Spleen (tissue), 7 donors: ENCODE measurements around the gene OPN5.

Experiments used
- POLR2AphosphoS5 ChIP-seq, 3 donors: sonication (generic); formaldehyde crosslinking; IDR thresholded peaks; one replicate each; pipeline ENCODE4 v1.5.1; 2017; ENCODE audit warnings: antibody characterized with exemption in 3 of 3
- TF ChIP-seq, protein P1 (sequence below), 11 experiments: fragments of 200-600 bp in 7 of 11; fragments of 450-650 bp in 4 of 11; sonication (generic) in 4 of 11; IDR thresholded peaks in 8 of 11; conservative IDR thresholded peaks in 3 of 11; 1 replicate in 7 of 11; 2 replicates in 4 of 11; pipeline versions ENCODE4 v1.4.0 to v1.8.0; 2016 to 2021; ENCODE audit warnings: antibody characterized with exemption in 11 of 11, inconsistent platforms in 4 of 11, mild to moderate bottlenecking in 1 of 11
- donor health status: DM: no; HTN: no; CAD: no; lungs with moderate emphysema.
- donor health status: DM: no; HTN: no; CAD: no.
- donor health status: DM: no; HTN: no; CAD: no.

DNA sequence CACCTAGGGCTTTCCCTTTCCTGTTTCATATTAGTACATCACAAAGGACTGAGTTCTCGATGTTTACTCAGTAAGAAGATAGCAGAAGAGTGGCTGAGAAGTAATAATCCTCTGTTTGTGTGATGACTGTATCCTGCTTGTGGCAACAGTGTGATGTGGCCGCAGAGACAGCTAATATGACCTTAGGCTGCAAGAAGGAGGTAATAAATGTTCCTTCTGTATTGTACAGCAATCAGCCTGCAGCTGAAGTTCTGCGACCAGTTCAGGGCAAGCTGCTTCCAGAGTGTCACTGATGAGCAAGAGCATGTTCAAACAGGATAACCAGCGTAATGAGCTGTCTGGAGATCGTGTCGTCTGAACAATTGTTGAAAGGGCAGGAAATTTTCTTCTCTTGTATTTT lies 70.9 kb downstream of the OPN5 start:
- TF ChIP-seq POLR2AphosphoS5 (IDR thresholded peaks at IDR 0.05): no peak
- TF ChIP-seq, protein P1, sequence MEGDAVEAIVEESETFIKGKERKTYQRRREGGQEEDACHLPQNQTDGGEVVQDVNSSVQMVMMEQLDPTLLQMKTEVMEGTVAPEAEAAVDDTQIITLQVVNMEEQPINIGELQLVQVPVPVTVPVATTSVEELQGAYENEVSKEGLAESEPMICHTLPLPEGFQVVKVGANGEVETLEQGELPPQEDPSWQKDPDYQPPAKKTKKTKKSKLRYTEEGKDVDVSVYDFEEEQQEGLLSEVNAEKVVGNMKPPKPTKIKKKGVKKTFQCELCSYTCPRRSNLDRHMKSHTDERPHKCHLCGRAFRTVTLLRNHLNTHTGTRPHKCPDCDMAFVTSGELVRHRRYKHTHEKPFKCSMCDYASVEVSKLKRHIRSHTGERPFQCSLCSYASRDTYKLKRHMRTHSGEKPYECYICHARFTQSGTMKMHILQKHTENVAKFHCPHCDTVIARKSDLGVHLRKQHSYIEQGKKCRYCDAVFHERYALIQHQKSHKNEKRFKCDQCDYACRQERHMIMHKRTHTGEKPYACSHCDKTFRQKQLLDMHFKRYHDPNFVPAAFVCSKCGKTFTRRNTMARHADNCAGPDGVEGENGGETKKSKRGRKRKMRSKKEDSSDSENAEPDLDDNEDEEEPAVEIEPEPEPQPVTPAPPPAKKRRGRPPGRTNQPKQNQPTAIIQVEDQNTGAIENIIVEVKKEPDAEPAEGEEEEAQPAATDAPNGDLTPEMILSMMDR (IDR thresholded peaks at IDR 0.05 in 8 of 11, conservative IDR thresholded peaks at IDR 0.05 in 3 of 11): no peak
